Spleen (tissue), 7 donors: ENCODE results near the gene ROBO1.

Experiments used
- POLR2AphosphoS5 ChIP-seq, 3 donors: sonication (generic); formaldehyde crosslinking; IDR thresholded peaks; one replicate each; pipeline ENCODE4 v1.5.1; 2017; ENCODE audit warnings: antibody characterized with exemption in 3 of 3
- TF ChIP-seq, protein P1 (sequence below), 11 experiments: fragments of 200-600 bp in 7 of 11; fragments of 450-650 bp in 4 of 11; sonication (generic) in 4 of 11; IDR thresholded peaks in 8 of 11; conservative IDR thresholded peaks in 3 of 11; 1 replicate in 7 of 11; 2 replicates in 4 of 11; pipeline versions ENCODE4 v1.4.0 to v1.8.0; 2016 to 2021; ENCODE audit warnings: antibody characterized with exemption in 11 of 11, inconsistent platforms in 4 of 11, mild to moderate bottlenecking in 1 of 11
- donor health status: DM: no; HTN: no; CAD: no; lungs with moderate emphysema.
- donor health status: DM: no; HTN: no; CAD: no.
- donor health status: DM: no; HTN: no; CAD: no.

GRCh38 chr3:78919021-78919755 lies 848.6 kb downstream of the ROBO1 start:
- TF ChIP-seq, protein P1, sequence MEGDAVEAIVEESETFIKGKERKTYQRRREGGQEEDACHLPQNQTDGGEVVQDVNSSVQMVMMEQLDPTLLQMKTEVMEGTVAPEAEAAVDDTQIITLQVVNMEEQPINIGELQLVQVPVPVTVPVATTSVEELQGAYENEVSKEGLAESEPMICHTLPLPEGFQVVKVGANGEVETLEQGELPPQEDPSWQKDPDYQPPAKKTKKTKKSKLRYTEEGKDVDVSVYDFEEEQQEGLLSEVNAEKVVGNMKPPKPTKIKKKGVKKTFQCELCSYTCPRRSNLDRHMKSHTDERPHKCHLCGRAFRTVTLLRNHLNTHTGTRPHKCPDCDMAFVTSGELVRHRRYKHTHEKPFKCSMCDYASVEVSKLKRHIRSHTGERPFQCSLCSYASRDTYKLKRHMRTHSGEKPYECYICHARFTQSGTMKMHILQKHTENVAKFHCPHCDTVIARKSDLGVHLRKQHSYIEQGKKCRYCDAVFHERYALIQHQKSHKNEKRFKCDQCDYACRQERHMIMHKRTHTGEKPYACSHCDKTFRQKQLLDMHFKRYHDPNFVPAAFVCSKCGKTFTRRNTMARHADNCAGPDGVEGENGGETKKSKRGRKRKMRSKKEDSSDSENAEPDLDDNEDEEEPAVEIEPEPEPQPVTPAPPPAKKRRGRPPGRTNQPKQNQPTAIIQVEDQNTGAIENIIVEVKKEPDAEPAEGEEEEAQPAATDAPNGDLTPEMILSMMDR (IDR thresholded peaks at IDR 0.05 in 8 of 11, conservative IDR thresholded peaks at IDR 0.05 in 3 of 11): no peak
- no peak for TF ChIP-seq POLR2AphosphoS5 (IDR thresholded peaks at IDR 0.05)
